SH-SY5Y (cell line): ENCODE measurements around the gene PCNT.

Source experiments
- GATA2 ChIP-seq: IDR thresholded peaks from 2 replicates; pipeline ENCODE4 v1.6.1; 2011; ENCODE audit warnings: mild to moderate bottlenecking, low read depth, low read length
- GATA3 ChIP-seq: IDR thresholded peaks from 2 replicates; pipeline ENCODE4 v1.6.1; 2011; ENCODE audit warnings: low read depth, mild to moderate bottlenecking, low read length, moderate library complexity

Gene PCNT

GRCh38 chr21:46371204-46372013 lies 47.5 kb downstream of the PCNT start:
- TF ChIP-seq GATA2, result no peak
- no peak for TF ChIP-seq GATA3

- TF ChIP-seq GATA3 (no peak), GATA2 (no peak)
Measured at GRCh38 chr21:46372014-46372485, 48.1 kb downstream of the PCNT start.

GRCh38 chr21:46374761-46375389 lies 50.9 kb downstream of the PCNT start:
- TF ChIP-seq GATA2 (no peak), GATA3 (no peak)

- no peak for TF ChIP-seq GATA2
- TF ChIP-seq GATA3, result no peak
Measured at GRCh38 chr21:46375560-46376230, 51.7 kb downstream of the PCNT start.

- no peak for TF ChIP-seq GATA2
- TF ChIP-seq GATA3, result no peak
Measured at GRCh38 chr21:46376231-46376628, 52.3 kb downstream of the PCNT start.

GRCh38 chr21:46376856-46377453 lies 53.0 kb downstream of the PCNT start:
- TF ChIP-seq GATA2 (no peak), GATA3 (no peak)

GRCh38 chr21:46377789-46378188 lies 53.8 kb downstream of the PCNT start:
- TF ChIP-seq GATA2, result no peak
- TF ChIP-seq GATA3, result no peak

- TF ChIP-seq GATA2 (no peak), GATA3 (no peak)
Measured at GRCh38 chr21:46379105-46379504, 55.1 kb downstream of the PCNT start.

GRCh38 chr21:46379691-46380090 lies 55.7 kb downstream of the PCNT start:
- TF ChIP-seq GATA2, result no peak
- TF ChIP-seq GATA3, result no peak

GRCh38 chr21:46381541-46381940 lies 57.6 kb downstream of the PCNT start:
- no peak for TF ChIP-seq GATA3

GRCh38 chr21:46384556-46384955 lies 60.6 kb downstream of the PCNT start:
- TF ChIP-seq GATA3, result no peak
- TF ChIP-seq GATA2, result no peak

- TF ChIP-seq GATA2, result peak; percentile 43
- no peak for TF ChIP-seq GATA3
Measured at GRCh38 chr21:46385846-46386733, 62.1 kb downstream of the PCNT start.

- no peak for TF ChIP-seq GATA3
- no peak for TF ChIP-seq GATA2
Measured at GRCh38 chr21:46386734-46387088, 62.8 kb downstream of the PCNT start.

GRCh38 chr21:46388206-46388880 lies 64.4 kb downstream of the PCNT start:
- TF ChIP-seq GATA3 (no peak), GATA2 (no peak)
